WTC11 (cell line): Measurements from ENCODE around the gene DGKQ. TPM values are rescaled to one million over a fixed set of nuclear protein-coding genes. Genes with fewer than 3 reads are reported as not detected.

ENCODE experiments used
- ATAC-seq: fragments of 200-7000 bp; cut with Tn5 transposase; 2 replicates; pipeline ENCODE4 v1.10.0; 2021; ENCODE audit warnings: mild to moderate bottlenecking, moderate library complexity
- CTCF ChIA-PET: fragments of 300-600 bp; sonication (Branson Sonifier 250); formaldehyde crosslinking; loops from one replicate; lab custom pipeline; 2021; ENCODE audit warnings: antibody characterized with exemption; lab: Charles Lee
- POLR2A ChIA-PET: fragments of 350-600 bp; sonication (Branson Sonifier 250); formaldehyde crosslinking; loops from one replicate; lab custom pipeline; 2021; ENCODE audit warnings: antibody characterized with exemption; lab: Charles Lee
- DNase-seq: peaks from one replicate; pipeline ENCODE4 v3.0.0; 2021; ENCODE audit warnings: low spot score
- H3K27ac Mint-ChIP-seq: 2 replicates; pipeline ENCODE4 v1.8.0; 2021; ENCODE audit warnings: mixed read lengths
- H3K27me3 Mint-ChIP-seq: 2 replicates; pipeline ENCODE4 v1.8.0; 2021; ENCODE audit warnings: low read depth, mild to moderate bottlenecking, moderate library complexity, mixed read lengths
- H3K36me3 Mint-ChIP-seq: 2 replicates; pipeline ENCODE4 v1.8.0; 2021; ENCODE audit warnings: mixed read lengths
- H3K4me1 Mint-ChIP-seq: 2 replicates; pipeline ENCODE4 v1.8.0; 2022; ENCODE audit warnings: mixed read lengths
- H3K4me3 Mint-ChIP-seq: 2 replicates; pipeline ENCODE4 v1.8.0; 2021; ENCODE audit warnings: mild to moderate bottlenecking, moderate library complexity, mixed read lengths
- H3K9me3 Mint-ChIP-seq: 2 replicates; pipeline ENCODE4 v1.8.0; 2021; ENCODE audit warnings: mixed read lengths
- ATF6 ChIP-seq: sonication (generic); formaldehyde crosslinking; IDR thresholded peaks from 2 replicates; pipeline ENCODE4 v1.8.1; 2023; ENCODE audit warnings: mild to moderate bottlenecking, missing genetic modification reagents
- CBFB ChIP-seq: sonication (generic); formaldehyde crosslinking; IDR thresholded peaks from 2 replicates; pipeline ENCODE4 v1.8.1; 2022; ENCODE audit warnings: mild to moderate bottlenecking, low read depth, missing genetic modification reagents
- EMX1 ChIP-seq: fragments of 250-450 bp; sonication (Bioruptor Pico); IDR thresholded peaks from 2 replicates; pipeline ENCODE4 v1.8.0; 2021; ENCODE audit warnings: mild to moderate bottlenecking
- GRHL2 ChIP-seq: fragments of 250-450 bp; sonication (Bioruptor Pico); IDR thresholded peaks from 2 replicates; pipeline ENCODE4 v1.8.0; 2022; ENCODE audit warnings: mild to moderate bottlenecking, moderate library complexity; ENCODE audit not compliant: insufficient replicate concordance, severe bottlenecking
- HMGA2 ChIP-seq: fragments of 250-450 bp; sonication (Bioruptor Pico); IDR thresholded peaks from 2 replicates; pipeline ENCODE4 v1.4.0; 2021; ENCODE audit warnings: mild to moderate bottlenecking, moderate library complexity
- HMGXB4 ChIP-seq: sonication (generic); formaldehyde crosslinking; IDR thresholded peaks from 2 replicates; pipeline ENCODE4 v1.8.1; 2023; ENCODE audit warnings: mild to moderate bottlenecking, moderate library complexity, missing genetic modification reagents
- KAT7 ChIP-seq: sonication (generic); formaldehyde crosslinking; IDR thresholded peaks from 2 replicates; pipeline ENCODE4 v1.8.1; 2023; ENCODE audit warnings: missing genetic modification reagents, mild to moderate bottlenecking, borderline replicate concordance
- MLX ChIP-seq: sonication (generic); formaldehyde crosslinking; IDR thresholded peaks from 2 replicates; pipeline ENCODE4 v1.8.1; 2023; ENCODE audit warnings: mild to moderate bottlenecking, missing genetic modification reagents, moderate library complexity
- PREB ChIP-seq: sonication (generic); formaldehyde crosslinking; IDR thresholded peaks from 2 replicates; pipeline ENCODE4 v1.8.1; 2022; ENCODE audit warnings: mild to moderate bottlenecking, missing genetic modification reagents, moderate library complexity, borderline replicate concordance
- TEAD4 ChIP-seq: sonication (generic); formaldehyde crosslinking; IDR thresholded peaks from 2 replicates; pipeline ENCODE4 v1.8.0; 2022; ENCODE audit warnings: mild to moderate bottlenecking, missing genetic modification reagents
- ZBTB43 ChIP-seq: sonication (generic); formaldehyde crosslinking; IDR thresholded peaks from 2 replicates; pipeline ENCODE4 v1.8.1; 2023; ENCODE audit warnings: mild to moderate bottlenecking, missing genetic modification reagents
- ZNF425 ChIP-seq: fragments of 250-450 bp; sonication (Bioruptor Pico); conservative IDR thresholded peaks from 2 replicates; pipeline ENCODE4 v1.9.0; 2021; ENCODE audit warnings: mild to moderate bottlenecking
- total RNA-seq: library from RNA; stranded (reverse); gene quantifications from 3 replicates; pipeline ENCODE4 v1.2.3, GENCODE V29; 2021
- TF ChIP-seq, protein P1 (sequence below): fragments of 250-450 bp; sonication (Bioruptor Pico); IDR thresholded peaks from 2 replicates; pipeline ENCODE4 v2.1.2; 2022; ENCODE audit warnings: mild to moderate bottlenecking, moderate library complexity
- TF ChIP-seq, protein P2 (sequence below): fragments of 200-600 bp; IDR thresholded peaks from 2 replicates; pipeline ENCODE4 v1.8.0; 2022; ENCODE audit warnings: antibody characterized with exemption
- TF ChIP-seq, protein P3 (sequence below): fragments of 250-450 bp; sonication (Bioruptor Pico); IDR thresholded peaks from 2 replicates; pipeline ENCODE4 v1.9.0; 2021; ENCODE audit warnings: mild to moderate bottlenecking, borderline replicate concordance

Gene DGKQ
- total RNA-seq, 1 experiment from 2014 or later = 19.3 TPM

DNA sequence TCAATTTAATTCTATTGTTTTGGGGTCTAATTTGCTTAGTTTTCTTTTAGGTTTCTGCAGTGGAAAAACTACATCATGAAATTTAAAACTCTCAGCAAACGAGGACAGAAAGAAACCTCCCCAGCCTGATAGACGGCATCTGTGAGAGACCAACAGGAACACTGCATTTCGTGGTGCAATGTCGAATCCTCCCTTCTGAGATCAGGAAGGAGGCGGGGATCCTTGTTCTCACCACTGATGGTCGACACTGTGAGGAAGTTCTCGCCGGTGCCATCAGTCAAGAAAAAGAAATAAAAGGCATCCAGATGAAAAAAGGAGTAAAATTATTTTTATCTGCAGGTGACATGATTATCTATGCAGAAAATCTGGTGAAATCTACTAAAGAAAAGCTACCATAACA is 57.8 kb downstream of the DGKQ start (continued):
- TF ChIP-seq HMGXB4 (no peak), GRHL2 (CRISPR knock-in tag) (no peak), ATF6 (CRISPR knock-in tag) (no peak), PREB (no peak)

GRCh38 chr4:915041-915474 is 58.3 kb downstream of the DGKQ start:
- no peak for ATAC-seq
- H3K4me3 Mint-ChIP-seq = no peak overlapping the region
- TF ChIP-seq CBFB (CRISPR knock-in tag) = no peak
- no peak for TF ChIP-seq TEAD4 (CRISPR knock-in tag)
- no peak for TF ChIP-seq EMX1 (CRISPR knock-in tag)
- TF ChIP-seq MLX (CRISPR knock-in tag) = no peak
- TF ChIP-seq, protein P1, sequence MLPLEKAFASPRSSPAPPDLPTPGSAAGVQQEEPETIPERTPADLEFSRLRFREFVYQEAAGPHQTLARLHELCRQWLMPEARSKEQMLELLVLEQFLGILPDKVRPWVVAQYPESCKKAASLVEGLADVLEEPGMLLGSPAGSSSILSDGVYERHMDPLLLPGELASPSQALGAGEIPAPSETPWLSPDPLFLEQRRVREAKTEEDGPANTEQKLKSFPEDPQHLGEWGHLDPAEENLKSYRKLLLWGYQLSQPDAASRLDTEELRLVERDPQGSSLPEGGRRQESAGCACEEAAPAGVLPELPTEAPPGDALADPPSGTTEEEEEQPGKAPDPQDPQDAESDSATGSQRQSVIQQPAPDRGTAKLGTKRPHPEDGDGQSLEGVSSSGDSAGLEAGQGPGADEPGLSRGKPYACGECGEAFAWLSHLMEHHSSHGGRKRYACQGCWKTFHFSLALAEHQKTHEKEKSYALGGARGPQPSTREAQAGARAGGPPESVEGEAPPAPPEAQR (CRISPR knock-in tag) = no peak
- no peak for TF ChIP-seq PREB
- no peak for TF ChIP-seq KAT7 (CRISPR knock-in tag)
- TF ChIP-seq, protein P2, sequence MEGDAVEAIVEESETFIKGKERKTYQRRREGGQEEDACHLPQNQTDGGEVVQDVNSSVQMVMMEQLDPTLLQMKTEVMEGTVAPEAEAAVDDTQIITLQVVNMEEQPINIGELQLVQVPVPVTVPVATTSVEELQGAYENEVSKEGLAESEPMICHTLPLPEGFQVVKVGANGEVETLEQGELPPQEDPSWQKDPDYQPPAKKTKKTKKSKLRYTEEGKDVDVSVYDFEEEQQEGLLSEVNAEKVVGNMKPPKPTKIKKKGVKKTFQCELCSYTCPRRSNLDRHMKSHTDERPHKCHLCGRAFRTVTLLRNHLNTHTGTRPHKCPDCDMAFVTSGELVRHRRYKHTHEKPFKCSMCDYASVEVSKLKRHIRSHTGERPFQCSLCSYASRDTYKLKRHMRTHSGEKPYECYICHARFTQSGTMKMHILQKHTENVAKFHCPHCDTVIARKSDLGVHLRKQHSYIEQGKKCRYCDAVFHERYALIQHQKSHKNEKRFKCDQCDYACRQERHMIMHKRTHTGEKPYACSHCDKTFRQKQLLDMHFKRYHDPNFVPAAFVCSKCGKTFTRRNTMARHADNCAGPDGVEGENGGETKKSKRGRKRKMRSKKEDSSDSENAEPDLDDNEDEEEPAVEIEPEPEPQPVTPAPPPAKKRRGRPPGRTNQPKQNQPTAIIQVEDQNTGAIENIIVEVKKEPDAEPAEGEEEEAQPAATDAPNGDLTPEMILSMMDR = no peak
- no peak for TF ChIP-seq HMGA2
- TF ChIP-seq, protein P3, sequence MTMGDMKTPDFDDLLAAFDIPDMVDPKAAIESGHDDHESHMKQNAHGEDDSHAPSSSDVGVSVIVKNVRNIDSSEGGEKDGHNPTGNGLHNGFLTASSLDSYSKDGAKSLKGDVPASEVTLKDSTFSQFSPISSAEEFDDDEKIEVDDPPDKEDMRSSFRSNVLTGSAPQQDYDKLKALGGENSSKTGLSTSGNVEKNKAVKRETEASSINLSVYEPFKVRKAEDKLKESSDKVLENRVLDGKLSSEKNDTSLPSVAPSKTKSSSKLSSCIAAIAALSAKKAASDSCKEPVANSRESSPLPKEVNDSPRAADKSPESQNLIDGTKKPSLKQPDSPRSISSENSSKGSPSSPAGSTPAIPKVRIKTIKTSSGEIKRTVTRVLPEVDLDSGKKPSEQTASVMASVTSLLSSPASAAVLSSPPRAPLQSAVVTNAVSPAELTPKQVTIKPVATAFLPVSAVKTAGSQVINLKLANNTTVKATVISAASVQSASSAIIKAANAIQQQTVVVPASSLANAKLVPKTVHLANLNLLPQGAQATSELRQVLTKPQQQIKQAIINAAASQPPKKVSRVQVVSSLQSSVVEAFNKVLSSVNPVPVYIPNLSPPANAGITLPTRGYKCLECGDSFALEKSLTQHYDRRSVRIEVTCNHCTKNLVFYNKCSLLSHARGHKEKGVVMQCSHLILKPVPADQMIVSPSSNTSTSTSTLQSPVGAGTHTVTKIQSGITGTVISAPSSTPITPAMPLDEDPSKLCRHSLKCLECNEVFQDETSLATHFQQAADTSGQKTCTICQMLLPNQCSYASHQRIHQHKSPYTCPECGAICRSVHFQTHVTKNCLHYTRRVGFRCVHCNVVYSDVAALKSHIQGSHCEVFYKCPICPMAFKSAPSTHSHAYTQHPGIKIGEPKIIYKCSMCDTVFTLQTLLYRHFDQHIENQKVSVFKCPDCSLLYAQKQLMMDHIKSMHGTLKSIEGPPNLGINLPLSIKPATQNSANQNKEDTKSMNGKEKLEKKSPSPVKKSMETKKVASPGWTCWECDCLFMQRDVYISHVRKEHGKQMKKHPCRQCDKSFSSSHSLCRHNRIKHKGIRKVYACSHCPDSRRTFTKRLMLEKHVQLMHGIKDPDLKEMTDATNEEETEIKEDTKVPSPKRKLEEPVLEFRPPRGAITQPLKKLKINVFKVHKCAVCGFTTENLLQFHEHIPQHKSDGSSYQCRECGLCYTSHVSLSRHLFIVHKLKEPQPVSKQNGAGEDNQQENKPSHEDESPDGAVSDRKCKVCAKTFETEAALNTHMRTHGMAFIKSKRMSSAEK (CRISPR knock-in tag) = no peak
- TF ChIP-seq ZBTB43 (CRISPR knock-in tag) = no peak
- TF ChIP-seq ZNF425 (CRISPR knock-in tag) = no peak

More at GRCh38 chr4:915041-915474, 58.3 kb downstream of the DGKQ start:
- DNase-seq = no peak
- POLR2A ChIA-PET = no interaction called here
- H3K27ac Mint-ChIP-seq = peak overlapping the region; percentile 30
- H3K4me1 Mint-ChIP-seq = peaks cover 5% of the 10 kb centered on the region
- peaks cover 10% of the 10 kb centered on the region for H3K36me3 Mint-ChIP-seq
- H3K27me3 Mint-ChIP-seq = no peaks in the 10 kb centered on the region
- CTCF ChIA-PET = no interaction called here
- H3K9me3 Mint-ChIP-seq = no peaks in the 10 kb centered on the region
